Stimulated activated CD4-positive, alpha-beta T cell treated with anti-CD3 and anti-CD28 coated beads, Interleukin-1b, Interleukin-23, amount 100 ng/mL, for 24 hours (primary cell): ENCODE data around the gene CHRM4.

ENCODE experiments used
- DNase-seq, 4 experiments: peaks; one replicate each; pipeline ENCODE4 v3.0.0-alpha.2; 2020; ENCODE audit warnings: low read depth in 4 of 4, low spot score in 1 of 4

CHRM4 gene

GRCh38 chr11:46391578-46392420, at the start of gene CHRM4:
Gene CHRM4, minus strand, starts transcription at chr11:46391776. Its CDS starts 5,219 bp downstream, at chr11:46386557.
- no peak for DNase-seq

- DNase-seq: no peak
Measured at GRCh38 chr11:46438211-46438610, 46.6 kb upstream of the CHRM4 start.

GRCh38 chr11:46437122-46437689, 45.6 kb upstream of the CHRM4 start:
- DNase-seq: no peak

- no peak for DNase-seq
Measured at GRCh38 chr11:46436113-46436512, 44.5 kb upstream of the CHRM4 start.

GRCh38 chr11:46435679-46436078, 44.1 kb upstream of the CHRM4 start:
- DNase-seq: no peak

GRCh38 chr11:46431211-46431610, 39.6 kb upstream of the CHRM4 start:
- DNase-seq: no peak

GRCh38 chr11:46429717-46430116, 38.1 kb upstream of the CHRM4 start:
- no peak for DNase-seq

GRCh38 chr11:46427364-46427763, 35.8 kb upstream of the CHRM4 start:
- DNase-seq: no peak

GRCh38 chr11:46426233-46426991, 34.8 kb upstream of the CHRM4 start:
- no peak for DNase-seq

- no peak for DNase-seq
Measured at GRCh38 chr11:46422588-46422987, 31.0 kb upstream of the CHRM4 start.

- DNase-seq: no peak
Measured at GRCh38 chr11:46421257-46421880, 29.8 kb upstream of the CHRM4 start.

GRCh38 chr11:46420513-46420912, 28.9 kb upstream of the CHRM4 start:
- DNase-seq: no peak

- no peak for DNase-seq
Measured at GRCh38 chr11:46418751-46419150, 27.2 kb upstream of the CHRM4 start.

GRCh38 chr11:46417711-46418110, 26.1 kb upstream of the CHRM4 start:
- no peak for DNase-seq

- DNase-seq: no peak
Measured at GRCh38 chr11:46414879-46415278, 23.3 kb upstream of the CHRM4 start.

GRCh38 chr11:46414466-46414796, 22.9 kb upstream of the CHRM4 start:
- no peak for DNase-seq

GRCh38 chr11:46413760-46414465, 22.3 kb upstream of the CHRM4 start:
- no peak for DNase-seq

GRCh38 chr11:46410021-46410420, 18.4 kb upstream of the CHRM4 start:
- DNase-seq: no peak

- DNase-seq: no peak
Measured at GRCh38 chr11:46408407-46408986, 16.9 kb upstream of the CHRM4 start.

- no peak for DNase-seq
Measured at GRCh38 chr11:46407635-46408034, 16.1 kb upstream of the CHRM4 start.
